ENCODE measurements around the gene WDR46. TPM values are rescaled to one million over a fixed set of nuclear protein-coding genes. Genes with fewer than 3 reads are reported as not detected.

The WDR46 gene
- total RNA-seq (29.7 TPM), polyA plus RNA-seq (40.2 TPM)

GRCh38 chr6:33288921-33289783, at the start of gene WDR46, which contains the start of gene PFDN6:
Gene WDR46, minus strand, starts transcription at chr6:33289239. Its CDS starts 69 bp downstream, at chr6:33289170.
Gene PFDN6, plus strand, starts transcription at chr6:33289601. Its CDS starts 256 bp downstream, at chr6:33289857.
- H3K4me3 ChIP-seq (ENCODE audit: low read depth, low read length) = peak within 1 kb of the TSS; percentile 77
- peaks cover 5% of the 10 kb centered on the region for H3K36me3 ChIP-seq (ENCODE audit: insufficient read depth)
- H3K4me1 ChIP-seq (ENCODE audit: insufficient read depth) = no peaks in the 10 kb centered on the region
- WGBS = under 1% methylated on average over 43 of the region's 43 CpGs
- H3K27ac ChIP-seq (ENCODE audit: low read depth) = peak within 1 kb of the TSS; percentile 14
- DNase-seq (ENCODE audit: extremely low spot score) = peak; percentile 90

GRCh38 chr6:33336495-33336894, 47.5 kb upstream of the WDR46 start:
- Histone ChIP-seq H3K4me3 (ENCODE audit: low read depth, low read length) (no peak overlapping the region), H3K36me3 (ENCODE audit: insufficient read depth) (no peaks in the 10 kb centered on the region), H3K27ac (ENCODE audit: low read depth) (no peak overlapping the region), H3K4me1 (ENCODE audit: insufficient read depth) (no peaks in the 10 kb centered on the region)
- WGBS = 88% methylated on average over 3 of the region's 3 CpGs
- no peak for DNase-seq (ENCODE audit: extremely low spot score)

- WGBS = 75% methylated on average over 4 of the region's 4 CpGs
- no peaks in the 10 kb centered on the region for H3K36me3 ChIP-seq (ENCODE audit: insufficient read depth)
- no peak overlapping the region for H3K4me3 ChIP-seq (ENCODE audit: low read depth, low read length)
- no peak for DNase-seq (ENCODE audit: extremely low spot score)
- H3K4me1 ChIP-seq (ENCODE audit: insufficient read depth) = no peaks in the 10 kb centered on the region
- no peak overlapping the region for H3K27ac ChIP-seq (ENCODE audit: low read depth)
These were observed 46.9 kb upstream of the WDR46 start for GRCh38 chr6:33335916-33336315.

- Histone ChIP-seq H3K27ac (ENCODE audit: low read depth) (no peak overlapping the region), H3K36me3 (ENCODE audit: insufficient read depth) (no peaks in the 10 kb centered on the region), H3K4me1 (ENCODE audit: insufficient read depth) (no peaks in the 10 kb centered on the region), H3K4me3 (ENCODE audit: low read depth, low read length) (no peak overlapping the region)
- no peak for DNase-seq (ENCODE audit: extremely low spot score)
- 87% methylated on average over 4 of the region's 4 CpGs for WGBS
These were observed 44.6 kb upstream of the WDR46 start for GRCh38 chr6:33333666-33334065.

GRCh38 chr6:33330736-33331135, 41.7 kb upstream of the WDR46 start:
- Histone ChIP-seq H3K4me1 (ENCODE audit: insufficient read depth) (no peaks in the 10 kb centered on the region), H3K36me3 (ENCODE audit: insufficient read depth) (no peaks in the 10 kb centered on the region), H3K4me3 (ENCODE audit: low read depth, low read length) (no peak overlapping the region), H3K27ac (ENCODE audit: low read depth) (no peak overlapping the region)
- no peak for DNase-seq (ENCODE audit: extremely low spot score)
- WGBS = 88% methylated on average over 10 of the region's 10 CpGs

GRCh38 chr6:33329058-33329457, 40.0 kb upstream of the WDR46 start:
- Histone ChIP-seq H3K36me3 (ENCODE audit: insufficient read depth) (no peaks in the 10 kb centered on the region), H3K4me3 (ENCODE audit: low read depth, low read length) (no peak overlapping the region), H3K27ac (ENCODE audit: low read depth) (no peak overlapping the region), H3K4me1 (ENCODE audit: insufficient read depth) (no peaks in the 10 kb centered on the region)
- 26% methylated on average over 5 of the region's 5 CpGs for WGBS
- DNase-seq (ENCODE audit: extremely low spot score) = no peak

GRCh38 chr6:33324125-33324524, 35.1 kb upstream of the WDR46 start:
- no peak overlapping the region for H3K27ac ChIP-seq (ENCODE audit: low read depth)
- 17% methylated on average over 7 of the region's 7 CpGs for WGBS
- no peak overlapping the region for H3K4me3 ChIP-seq (ENCODE audit: low read depth, low read length)

GRCh38 chr6:33323623-33323948, 34.5 kb upstream of the WDR46 start:
- peak overlapping the region; percentile 86 for H3K27ac ChIP-seq (ENCODE audit: low read depth)
- WGBS = 1% methylated on average over 12 of the region's 12 CpGs

More at GRCh38 chr6:33324125-33324524, 35.1 kb upstream of the WDR46 start:
- no peaks in the 10 kb centered on the region for H3K36me3 ChIP-seq (ENCODE audit: insufficient read depth)
- no peak for DNase-seq (ENCODE audit: extremely low spot score)
- H3K4me1 ChIP-seq (ENCODE audit: insufficient read depth) = peaks cover 2% of the 10 kb centered on the region

GRCh38 chr6:33321227-33321626, 32.2 kb upstream of the WDR46 start:
- no peak for DNase-seq (ENCODE audit: extremely low spot score)
- WGBS = 79% methylated on average over 9 of the region's 9 CpGs
- H3K27ac ChIP-seq (ENCODE audit: low read depth) = no peak overlapping the region
- no peak overlapping the region for H3K4me3 ChIP-seq (ENCODE audit: low read depth, low read length)
- no peaks in the 10 kb centered on the region for H3K36me3 ChIP-seq (ENCODE audit: insufficient read depth)
- peaks cover 2% of the 10 kb centered on the region for H3K4me1 ChIP-seq (ENCODE audit: insufficient read depth)

More at GRCh38 chr6:33323623-33323948, 34.5 kb upstream of the WDR46 start:
- H3K4me1 ChIP-seq (ENCODE audit: insufficient read depth) = peaks cover 2% of the 10 kb centered on the region
- DNase-seq (ENCODE audit: extremely low spot score) = no peak
- H3K36me3 ChIP-seq (ENCODE audit: insufficient read depth) = no peaks in the 10 kb centered on the region
- peak overlapping the region; percentile 68 for H3K4me3 ChIP-seq (ENCODE audit: low read depth, low read length)

GRCh38 chr6:33320315-33321181, 31.5 kb upstream of the WDR46 start:
- 71% methylated on average over 32 of the region's 32 CpGs for WGBS
- Histone ChIP-seq H3K27ac (ENCODE audit: low read depth) (no peak overlapping the region), H3K4me3 (ENCODE audit: low read depth, low read length) (no peak overlapping the region), H3K4me1 (ENCODE audit: insufficient read depth) (peaks cover 2% of the 10 kb centered on the region), H3K36me3 (ENCODE audit: insufficient read depth) (no peaks in the 10 kb centered on the region)
- DNase-seq (ENCODE audit: extremely low spot score) = no peak

GRCh38 chr6:33319939-33320314, 30.9 kb upstream of the WDR46 start:
- Histone ChIP-seq H3K27ac (ENCODE audit: low read depth) (no peak overlapping the region), H3K4me3 (ENCODE audit: low read depth, low read length) (no peak overlapping the region), H3K36me3 (ENCODE audit: insufficient read depth) (no peaks in the 10 kb centered on the region), H3K4me1 (ENCODE audit: insufficient read depth) (peaks cover 2% of the 10 kb centered on the region)
- WGBS = 91% methylated on average over 3 of the region's 3 CpGs
- DNase-seq (ENCODE audit: extremely low spot score) = no peak

- DNase-seq (ENCODE audit: extremely low spot score) = no peak
- Histone ChIP-seq H3K27ac (ENCODE audit: low read depth) (no peak overlapping the region), H3K4me3 (ENCODE audit: low read depth, low read length) (peak overlapping the region; percentile 48), H3K36me3 (ENCODE audit: insufficient read depth) (no peaks in the 10 kb centered on the region), H3K4me1 (ENCODE audit: insufficient read depth) (no peaks in the 10 kb centered on the region)
- WGBS = 63% methylated on average over 8 of the region's 8 CpGs
These were observed 29.5 kb upstream of the WDR46 start for GRCh38 chr6:33318426-33319073.

- Histone ChIP-seq H3K27ac (ENCODE audit: low read depth) (no peak within 1 kb of the TSS), H3K36me3 (ENCODE audit: insufficient read depth) (no peaks in the 10 kb centered on the region), H3K4me1 (ENCODE audit: insufficient read depth) (no peaks in the 10 kb centered on the region), H3K4me3 (ENCODE audit: low read depth, low read length) (peak within 1 kb of the TSS; percentile 48)
- peak; percentile 99 for DNase-seq (ENCODE audit: extremely low spot score)
- WGBS = under 1% methylated on average over 44 of the region's 44 CpGs
These were observed 28.8 kb upstream of the WDR46 start, which contains the start of gene ZBTB22 for GRCh38 chr6:33317669-33318425. Gene ZBTB22, minus strand, starts transcription at chr6:33317744. Its CDS starts 828 bp downstream, at chr6:33316916.

Data from urinary bladder (tissue), 4 donors.